Endothelial cell of coronary artery (primary cell): Measurements from ENCODE around the gene AGAP2. TPM values are rescaled to one million over a fixed set of nuclear protein-coding genes. Genes with fewer than 3 reads are reported as not detected.

Source experiments
- total RNA-seq: library from RNA; depleted of rRNA; stranded (reverse); fragments of >200 nt; gene quantifications from 2 replicates; pipeline ENCODE4 v1.2.3, GENCODE V29; 2014

The AGAP2 gene
- under 0.01 and 0.09 TPM in 2 replicates for total RNA-seq

DNA sequence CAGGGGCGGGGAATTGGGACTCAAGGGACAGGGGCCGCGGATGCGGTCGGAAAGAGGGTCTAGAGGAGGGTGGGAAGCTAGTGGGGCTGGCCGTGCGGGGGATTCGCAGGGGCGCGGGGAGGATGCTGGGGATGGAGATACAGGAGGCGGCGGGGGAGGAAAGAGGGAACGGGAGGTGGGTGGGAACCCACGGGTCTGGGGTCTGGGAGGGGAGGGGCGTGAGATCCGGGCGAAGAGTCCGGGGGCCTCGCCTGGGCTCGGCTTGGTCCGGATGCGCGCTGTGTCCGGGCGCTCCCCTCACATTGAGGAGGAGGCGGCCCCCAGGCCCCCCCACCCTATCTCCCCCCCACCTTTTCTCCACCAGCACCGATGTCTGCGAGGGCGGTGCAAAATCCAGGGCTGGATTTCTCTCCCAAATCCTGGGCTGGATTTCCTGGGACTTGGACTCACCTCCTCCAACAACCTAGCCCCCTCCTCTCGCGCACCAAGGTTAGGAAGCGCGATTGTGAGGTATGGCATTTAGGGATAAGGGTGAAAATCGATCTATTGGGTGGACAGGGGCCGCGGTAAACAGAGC lies at the start of gene AGAP2:
TSS of gene AGAP2 (minus strand) at position 82 of the 577 bp plus-strand sequence. CDS start 496 bp downstream, outside the sequence.

DNA sequence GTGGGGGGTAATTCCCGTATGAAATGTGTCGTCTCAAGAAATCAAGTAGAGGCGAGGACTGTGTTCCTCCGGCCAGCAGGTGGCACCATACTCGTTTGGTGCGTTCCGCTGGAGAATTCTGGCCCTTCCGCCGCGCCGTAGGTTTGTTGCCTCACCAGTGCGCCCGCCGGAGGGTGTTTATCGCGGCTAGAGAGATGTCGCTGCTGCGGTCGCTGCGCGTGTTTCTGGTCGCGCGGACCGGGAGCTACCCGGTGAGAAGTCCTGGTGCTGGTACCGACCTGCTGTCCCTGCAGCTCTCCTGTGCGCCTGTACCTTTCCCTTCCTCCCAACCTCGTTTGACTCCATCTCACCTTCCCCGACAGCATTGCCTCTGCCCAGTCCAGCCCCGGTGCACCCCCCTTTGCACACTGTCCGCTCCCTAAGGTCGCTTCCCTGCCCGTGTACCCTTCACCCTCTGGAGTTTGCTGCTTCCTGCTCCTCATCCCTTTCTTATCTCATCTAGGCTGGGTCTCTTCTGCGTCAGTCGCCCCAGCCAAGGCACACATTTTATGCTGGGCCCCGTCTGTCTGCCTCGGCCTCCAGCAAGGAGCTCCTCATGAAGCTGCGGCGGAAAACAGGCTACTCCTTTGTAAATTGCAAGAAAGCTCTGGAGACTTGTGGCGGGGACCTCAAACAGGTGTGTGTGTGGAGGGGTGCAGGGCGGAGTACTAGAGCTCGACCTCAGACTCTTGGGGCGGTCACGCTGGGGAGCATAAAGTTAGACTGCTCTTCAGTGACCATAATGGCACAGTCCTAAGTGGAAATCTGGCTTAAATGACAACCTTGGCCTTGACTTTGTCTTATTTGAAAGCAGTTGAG lies 44.3 kb upstream of the AGAP2 start, which contains the start of gene TSFM:
TSS of gene TSFM (plus strand) at position 180 of the 858 bp plus-strand sequence. CDS start at position 195, 15 bp downstream.

DNA sequence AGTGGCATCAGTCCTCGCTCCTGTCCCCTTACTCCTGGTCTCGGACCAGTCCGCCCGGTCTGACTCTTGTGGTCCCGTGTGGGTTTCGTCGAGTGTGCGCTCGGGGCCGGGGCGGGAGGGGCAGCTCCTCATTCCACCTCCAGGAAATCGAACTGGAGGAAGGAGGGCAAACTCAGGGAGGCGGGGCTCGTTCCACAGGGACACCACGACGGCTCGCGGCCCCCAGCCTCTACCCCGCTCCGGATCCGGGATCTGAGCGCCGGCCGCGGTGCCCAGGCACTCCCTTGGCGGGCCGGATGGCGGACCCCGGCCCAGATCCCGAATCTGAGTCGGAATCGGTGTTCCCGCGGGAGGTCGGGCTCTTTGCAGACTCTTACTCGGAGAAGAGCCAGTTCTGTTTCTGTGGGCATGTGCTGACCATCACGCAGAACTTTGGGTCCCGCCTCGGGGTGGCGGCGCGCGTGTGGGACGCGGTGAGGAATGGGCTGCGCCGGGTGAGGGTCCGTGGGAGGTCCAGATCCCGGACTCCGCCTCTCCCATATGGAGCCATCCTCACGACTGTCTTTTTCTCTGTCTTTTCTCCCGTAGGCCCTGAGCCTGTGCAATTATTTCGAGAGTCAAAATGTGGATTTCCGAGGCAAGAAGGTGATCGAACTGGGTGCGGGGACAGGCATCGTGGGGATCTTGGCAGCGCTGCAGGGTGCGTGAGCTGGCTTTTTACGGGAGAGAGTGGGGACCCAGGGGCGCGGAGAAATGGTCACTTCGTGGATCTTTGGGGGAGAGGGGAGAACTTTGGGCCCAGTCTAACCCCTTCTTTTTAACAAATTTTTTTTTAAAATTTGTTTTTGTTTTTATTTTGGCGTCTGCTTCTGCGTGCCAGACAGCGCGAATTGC lies 34.1 kb upstream of the AGAP2 start, which contains the start of gene EEF1AKMT3:
TSS of gene EEF1AKMT3 (plus strand) at position 186 of the 894 bp plus-strand sequence. CDS start at position 297, 111 bp downstream.

DNA sequence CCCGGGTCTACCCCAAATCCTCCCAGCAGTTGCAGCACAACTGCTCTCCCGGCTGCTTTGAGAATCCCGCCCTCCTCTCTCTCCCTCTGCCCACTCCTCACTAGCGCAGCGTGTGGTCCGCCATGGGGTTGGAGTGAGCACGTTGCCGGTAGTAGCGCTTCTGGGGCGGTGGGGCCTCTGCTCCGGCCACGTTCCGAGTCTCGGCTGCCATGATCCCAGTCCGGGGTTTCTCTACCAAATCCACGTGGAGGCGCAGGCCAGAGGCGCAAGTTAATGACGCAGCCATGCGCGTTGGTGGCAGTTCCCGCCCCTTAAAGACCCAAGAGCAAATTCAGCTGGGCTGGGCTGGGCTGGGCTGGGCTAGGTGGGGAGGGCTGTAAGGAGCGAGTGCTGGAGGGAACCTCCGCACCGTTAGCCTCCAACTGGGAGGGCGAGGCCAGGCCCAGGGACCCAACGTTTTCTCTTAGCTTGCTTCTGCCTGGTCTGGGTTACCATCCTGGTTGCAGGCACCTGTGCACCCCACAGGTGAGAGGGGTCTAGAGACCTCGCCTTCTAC lies 33.4 kb upstream of the AGAP2 start, which contains the start of gene METTL1:
TSS of gene METTL1 (minus strand) at position 233 of the 556 bp plus-strand sequence. CDS start at position 211, 22 bp downstream.

GRCh38 chr12:57766464-57767304 lies 28.1 kb upstream of the AGAP2 start, which contains the start of gene CYP27B1:
TSS of gene CYP27B1 (minus strand) at chr12:57767078. CDS start at chr12:57767041, 37 bp downstream.

DNA sequence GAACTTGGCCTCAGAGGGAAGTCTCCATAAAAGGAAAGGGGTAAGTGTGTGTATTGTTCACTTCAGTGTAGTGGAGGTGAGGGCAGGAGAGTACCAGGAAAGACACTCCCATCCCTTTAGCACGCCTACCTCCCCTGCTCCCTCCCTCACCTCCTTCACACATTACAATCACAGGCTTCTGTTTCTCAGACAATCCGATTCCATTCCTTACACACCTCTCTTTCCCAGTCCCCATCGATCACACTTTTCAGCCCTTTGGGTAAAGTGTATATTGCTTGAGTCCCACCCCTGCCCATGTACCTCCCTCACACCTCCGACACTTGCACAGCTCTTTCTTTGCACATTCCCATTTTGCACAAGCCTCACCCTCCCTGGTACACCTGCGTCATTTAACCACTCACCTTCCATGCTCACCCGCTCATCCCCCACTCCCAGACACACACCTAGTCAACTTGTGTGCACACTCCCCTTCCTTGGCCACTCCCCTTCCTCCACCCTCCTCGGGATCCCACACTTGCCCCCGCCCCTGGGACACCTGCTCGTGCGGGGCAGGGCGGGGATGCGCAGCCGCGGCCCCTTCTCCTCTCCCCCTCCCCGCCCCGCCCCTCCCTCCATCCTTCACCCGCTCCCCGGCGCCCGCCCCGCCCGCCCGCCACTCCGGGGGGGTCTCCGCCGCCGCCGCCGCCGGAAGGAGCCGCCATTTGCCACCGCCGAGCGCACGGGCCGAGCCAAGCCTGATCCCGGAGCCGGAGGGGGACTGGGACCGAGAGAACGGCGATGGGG lies 16.1 kb upstream of the AGAP2 start, which contains the start of gene MARCHF9:
TSS of gene MARCHF9 (plus strand) at position 693 of the 783 bp plus-strand sequence. CDS start 426 bp downstream, outside the sequence.

DNA sequence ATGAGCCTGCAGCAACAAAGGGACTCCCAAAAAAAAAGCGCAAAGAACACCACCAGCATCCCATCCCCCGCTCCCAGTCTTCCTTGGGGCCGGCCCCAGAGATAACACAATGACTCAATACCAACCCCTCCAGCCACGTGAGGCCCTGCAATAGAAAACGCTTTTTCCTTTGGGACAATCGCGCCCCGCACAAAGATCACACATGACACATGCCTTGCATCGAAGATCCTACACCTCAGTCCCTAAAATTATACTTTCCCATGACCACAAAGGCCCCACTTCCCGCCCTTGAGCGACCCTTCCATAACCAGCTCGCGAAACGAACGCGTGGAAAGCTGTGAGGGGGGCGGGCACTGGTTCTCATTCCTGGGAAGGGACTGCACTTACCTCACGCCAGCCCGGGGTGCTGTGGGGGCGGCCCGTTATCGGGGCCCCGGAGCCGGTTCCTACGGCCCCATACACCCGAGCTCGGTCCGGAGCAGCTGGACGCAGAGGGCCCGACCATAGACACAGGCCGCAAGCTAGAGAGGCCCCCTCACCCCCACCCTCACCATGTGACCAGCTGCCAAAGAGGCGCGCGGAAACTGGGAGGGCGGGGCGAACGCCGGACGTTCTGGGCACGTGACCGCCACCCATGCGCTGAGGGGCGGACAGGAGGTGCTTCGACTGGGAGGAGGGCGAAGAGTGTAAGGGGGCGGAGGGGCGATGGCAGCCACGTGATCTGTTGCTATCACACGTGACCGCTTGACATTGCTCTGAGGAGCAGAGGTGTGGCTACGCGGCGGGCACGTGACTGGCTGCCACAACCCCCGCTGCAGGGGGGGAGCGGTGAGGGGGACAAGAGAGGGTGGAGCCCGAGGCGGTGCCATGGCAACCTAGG lies 13.5 kb upstream of the AGAP2 start, which contains the start of gene CDK4:
TSS of gene CDK4 (minus strand) at position 523 of the 880 bp plus-strand sequence. CDS start 593 bp downstream, outside the sequence.

DNA sequence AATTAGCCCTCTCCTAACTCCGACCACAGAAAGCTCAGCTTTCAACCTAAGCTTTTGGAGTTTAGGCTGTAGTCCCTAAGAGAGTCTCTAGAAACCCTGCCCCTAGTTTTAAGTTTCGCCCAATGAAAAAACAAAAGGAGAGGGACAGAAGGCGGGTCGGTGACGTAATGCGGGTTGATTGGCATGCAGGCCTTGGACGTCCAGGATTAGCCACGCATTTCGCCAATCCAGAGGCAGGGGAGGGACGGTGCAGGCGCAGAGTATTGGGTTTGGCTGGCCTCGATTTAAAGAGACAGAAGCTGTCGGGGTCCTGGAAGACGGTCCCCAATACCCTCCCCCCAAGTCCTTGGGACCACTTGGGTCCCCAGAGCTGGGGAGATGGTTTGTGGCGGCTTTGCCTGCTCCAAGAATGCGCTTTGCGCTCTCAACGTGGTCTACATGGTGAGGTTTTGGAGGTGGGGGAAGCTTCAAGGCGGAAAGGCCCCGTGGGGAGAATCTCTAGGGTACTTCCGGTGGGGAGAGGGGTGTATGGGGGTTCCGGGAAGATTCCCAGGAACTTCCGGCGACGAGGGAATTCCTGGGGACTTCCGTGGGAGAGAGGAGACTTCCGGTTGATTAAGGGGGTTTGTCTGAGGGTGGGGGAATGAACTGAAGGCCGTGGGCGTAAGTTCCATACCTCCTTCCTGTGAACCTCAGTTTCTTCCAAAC lies 6.4 kb upstream of the AGAP2 start, which contains the start of gene TSPAN31:
TSS of gene TSPAN31 (plus strand) at position 263 of the 708 bp plus-strand sequence. CDS start at position 379, 116 bp downstream.

GRCh38 chr12:57693659-57694458 lies 44.7 kb downstream of the AGAP2 start, which contains the start of gene OS9:
TSS of gene OS9 (plus strand) at chr12:57694132. CDS start at chr12:57694162, 30 bp downstream.

Other genes with a start within 250 kb of the AGAP2 start
- 6.0 and 10.1 TPM in 2 replicates for gene DDIT3, start 218.2 kb downstream of the AGAP2 start, total RNA-seq
- 6.2 and 9.5 TPM in 2 replicates for gene MBD6, start 215.9 kb downstream of the AGAP2 start, total RNA-seq
- 72.8 and 90.9 TPM in 2 replicates for gene DCTN2, start 191.6 kb downstream of the AGAP2 start, total RNA-seq
- gene KIF5A, start 188.7 kb downstream of the AGAP2 start, total RNA-seq, result under 0.01 and 0.09 TPM in 2 replicates
- gene PIP4K2C, start 147.6 kb downstream of the AGAP2 start, total RNA-seq, result 5.5 and 7.9 TPM in 2 replicates
- gene DTX3, start 133.9 kb downstream of the AGAP2 start, total RNA-seq, result 3.3 and 11.0 TPM in 2 replicates
- 1.8 and 10.7 TPM in 2 replicates for gene ARHGEF25, start 127.3 kb downstream of the AGAP2 start, total RNA-seq
- 0.18 and 0.94 TPM in 2 replicates for gene B4GALNT1, start 105.5 kb downstream of the AGAP2 start, total RNA-seq
- gene OS9, start 44.6 kb downstream of the AGAP2 start, total RNA-seq, result 164 and 240 TPM in 2 replicates
- gene TSPAN31, start 6.3 kb upstream of the AGAP2 start, total RNA-seq, result 40.5 and 57.2 TPM in 2 replicates
- 108 and 143 TPM in 2 replicates for gene CDK4, start 13.6 kb upstream of the AGAP2 start, total RNA-seq
- 3.0 and 3.2 TPM in 2 replicates for gene MARCHF9, start 16.4 kb upstream of the AGAP2 start, total RNA-seq
- gene CYP27B1, start 28.3 kb upstream of the AGAP2 start, total RNA-seq, result 0.38 and 0.54 TPM in 2 replicates
- 3.9 and 5.7 TPM in 2 replicates for gene METTL1, start 33.4 kb upstream of the AGAP2 start, total RNA-seq
- gene EEF1AKMT3, start 33.9 kb upstream of the AGAP2 start, total RNA-seq, result 2.7 and 3.7 TPM in 2 replicates
- 18.1 and 18.8 TPM in 2 replicates for gene TSFM, start 44.0 kb upstream of the AGAP2 start, total RNA-seq
- gene AVIL, start 80.0 kb upstream of the AGAP2 start, total RNA-seq, result 0.63 and 1.5 TPM in 2 replicates
- 44.5 and 59.1 TPM in 2 replicates for gene CTDSP2, start 108.0 kb upstream of the AGAP2 start, total RNA-seq
- gene ATP23, start 202.8 kb upstream of the AGAP2 start, total RNA-seq, result 6.6 and 9.1 TPM in 2 replicates